ENCODE measurements around the gene CARD19.

Gene CARD19

GRCh38 chr9:93120846-93121315 is 24.9 kb downstream of the CARD19 start:
- H3K4me3 ChIP-seq (ENCODE audit: low read length) = no peak overlapping the region

GRCh38 chr9:93121316-93122241 is 25.6 kb downstream of the CARD19 start:
- TF ChIP-seq ZNF274 (IDR thresholded peaks at IDR 0.05; ENCODE audit: low read depth, low read length) = no peak
- no peak overlapping the region for H3K4me3 ChIP-seq (ENCODE audit: low read length)

More at GRCh38 chr9:93120846-93121315, 24.9 kb downstream of the CARD19 start:
- TF ChIP-seq ZNF274 (IDR thresholded peaks at IDR 0.05; ENCODE audit: low read depth, low read length) = no peak

GRCh38 chr9:93122721-93123221 is 26.8 kb downstream of the CARD19 start:
- TF ChIP-seq ZNF274 (IDR thresholded peaks at IDR 0.05; ENCODE audit: low read depth, low read length) = no peak
- no peak overlapping the region for H3K4me3 ChIP-seq (ENCODE audit: low read length)

- H3K4me3 ChIP-seq (ENCODE audit: low read length) = no peak overlapping the region
- TF ChIP-seq ZNF274 (IDR thresholded peaks at IDR 0.05; ENCODE audit: low read depth, low read length) = no peak
Measured at GRCh38 chr9:93123561-93124283, 27.7 kb downstream of the CARD19 start.

- no peak for TF ChIP-seq ZNF274 (IDR thresholded peaks at IDR 0.05; ENCODE audit: low read depth, low read length)
- no peak overlapping the region for H3K4me3 ChIP-seq (ENCODE audit: low read length)
Measured at GRCh38 chr9:93124793-93125192, 28.8 kb downstream of the CARD19 start.

- H3K4me3 ChIP-seq (ENCODE audit: low read length) = no peak overlapping the region
- TF ChIP-seq ZNF274 (IDR thresholded peaks at IDR 0.05; ENCODE audit: low read depth, low read length) = no peak
Measured at GRCh38 chr9:93125331-93125894, 29.4 kb downstream of the CARD19 start.

- no peak for TF ChIP-seq ZNF274 (IDR thresholded peaks at IDR 0.05; ENCODE audit: low read depth, low read length)
- no peak overlapping the region for H3K4me3 ChIP-seq (ENCODE audit: low read length)
Measured at GRCh38 chr9:93126151-93126781, 30.2 kb downstream of the CARD19 start.

GRCh38 chr9:93126825-93127368 is 30.9 kb downstream of the CARD19 start:
- no peak for TF ChIP-seq ZNF274 (IDR thresholded peaks at IDR 0.05; ENCODE audit: low read depth, low read length)
- H3K4me3 ChIP-seq (ENCODE audit: low read length) = no peak overlapping the region

GRCh38 chr9:93127395-93127911 is 31.4 kb downstream of the CARD19 start:
- TF ChIP-seq ZNF274 (IDR thresholded peaks at IDR 0.05; ENCODE audit: low read depth, low read length) = no peak
- H3K4me3 ChIP-seq (ENCODE audit: low read length) = no peak overlapping the region

- no peak overlapping the region for H3K4me3 ChIP-seq (ENCODE audit: low read length)
- TF ChIP-seq ZNF274 (IDR thresholded peaks at IDR 0.05; ENCODE audit: low read depth, low read length) = no peak
Measured at GRCh38 chr9:93128011-93128714, 32.1 kb downstream of the CARD19 start.

GRCh38 chr9:93128715-93129224 is 32.8 kb downstream of the CARD19 start:
- no peak for TF ChIP-seq ZNF274 (IDR thresholded peaks at IDR 0.05; ENCODE audit: low read depth, low read length)
- H3K4me3 ChIP-seq (ENCODE audit: low read length) = no peak overlapping the region

- no peak for TF ChIP-seq ZNF274 (IDR thresholded peaks at IDR 0.05; ENCODE audit: low read depth, low read length)
- H3K4me3 ChIP-seq (ENCODE audit: low read length) = no peak overlapping the region
Measured at GRCh38 chr9:93129286-93129685, 33.3 kb downstream of the CARD19 start.

All from GM08714 (cell line).